Measurements from ENCODE around the gene DMD. TPM values are rescaled to one million over a fixed set of nuclear protein-coding genes. Genes with fewer than 3 reads are reported as not detected.

The DMD gene
- total and polyA plus RNA-seq, 5 experiments from 2014 or later, result 0.26 to 0.91 TPM; not detected in 3

GRCh38 chrX:31227250-31227649 lies 1984.1 kb downstream of the DMD start:
- DNase-seq (no peak), ATAC-seq (no peak)
- H3K4me1 Mint-ChIP-seq, result peaks cover 0 to 11% (median 0%) of the 10 kb centered on the region in 4 donors
- no peak overlapping the region for H3K4me3 Mint-ChIP-seq
- H3K9me3 Mint-ChIP-seq, result peaks cover 0 to 2% (median 0%) of the 10 kb centered on the region in 9 donors
- POLR2A ChIA-PET, result no interaction called here
- H3K36me3 Mint-ChIP-seq, result no peaks in the 10 kb centered on the region
- H3K27me3 Mint-ChIP-seq, result peaks cover 0 to 7% (median 0%) of the 10 kb centered on the region in 5 donors
- no peak overlapping the region for H3K27ac Mint-ChIP-seq

GRCh38 chrX:31225819-31226218 lies 1985.5 kb downstream of the DMD start:
- Mint-ChIP-seq H3K36me3 (no peaks in the 10 kb centered on the region), H3K27me3 (peaks cover 0 to 7% (median 0%) of the 10 kb centered on the region in 5 donors), H3K4me3 (no peak overlapping the region), H3K27ac (no peak overlapping the region), H3K9me3 (peaks cover 0 to 2% (median 0%) of the 10 kb centered on the region in 9 donors), H3K4me1 (peaks cover 0 to 11% (median 0%) of the 10 kb centered on the region in 4 donors)
- DNase-seq, result no peak
- POLR2A ChIA-PET, result no interaction called here
- ATAC-seq, result no peak

- no peak overlapping the region for H3K4me3 Mint-ChIP-seq
- peaks cover 0 to 11% (median 0%) of the 10 kb centered on the region in 4 donors for H3K4me1 Mint-ChIP-seq
- H3K9me3 Mint-ChIP-seq, result peaks cover 0 to 2% (median 0%) of the 10 kb centered on the region in 9 donors
- POLR2A ChIA-PET, result no interaction called here
- peaks cover 0 to 7% (median 0%) of the 10 kb centered on the region in 5 donors for H3K27me3 Mint-ChIP-seq
- ATAC-seq (no peak), DNase-seq (no peak)
- H3K27ac Mint-ChIP-seq, result no peak overlapping the region
- no peaks in the 10 kb centered on the region for H3K36me3 Mint-ChIP-seq
Measured at GRCh38 chrX:31224381-31225012, 1986.9 kb downstream of the DMD start.

- peaks cover 0 to 11% (median 0%) of the 10 kb centered on the region in 4 donors for H3K4me1 Mint-ChIP-seq
- H3K4me3 Mint-ChIP-seq, result no peak overlapping the region
- ATAC-seq, result no peak
- POLR2A ChIA-PET, result no interaction called here
- no peak for DNase-seq
- H3K9me3 Mint-ChIP-seq, result peaks cover 0 to 2% (median 0%) of the 10 kb centered on the region in 9 donors
- H3K27me3 Mint-ChIP-seq, result peaks cover 0 to 7% (median 0%) of the 10 kb centered on the region in 5 donors
- no peaks in the 10 kb centered on the region for H3K36me3 Mint-ChIP-seq
- no peak overlapping the region for H3K27ac Mint-ChIP-seq
Measured at GRCh38 chrX:31223817-31224216, 1987.5 kb downstream of the DMD start.

GRCh38 chrX:31222946-31223345 lies 1988.4 kb downstream of the DMD start:
- Mint-ChIP-seq H3K36me3 (no peaks in the 10 kb centered on the region), H3K27ac (no peak overlapping the region)
- ATAC-seq, result no peak

GRCh38 chrX:31219174-31219573 lies 1992.2 kb downstream of the DMD start:
- Mint-ChIP-seq H3K27me3 (peaks cover 0 to 1% (median 0%) of the 10 kb centered on the region in 5 donors), H3K9me3 (no peaks in the 10 kb centered on the region), H3K4me3 (no peak overlapping the region), H3K27ac (no peak overlapping the region), H3K4me1 (peaks cover 0 to 8% (median 0%) of the 10 kb centered on the region in 4 donors), H3K36me3 (no peaks in the 10 kb centered on the region)
- POLR2A ChIA-PET, result no interaction called here
- ATAC-seq (no peak), DNase-seq (no peak)

More at GRCh38 chrX:31222946-31223345, 1988.4 kb downstream of the DMD start:
- H3K4me1 Mint-ChIP-seq, result peaks cover 0 to 8% (median 0%) of the 10 kb centered on the region in 4 donors
- no peak overlapping the region for H3K4me3 Mint-ChIP-seq
- H3K9me3 Mint-ChIP-seq, result peaks cover 0 to 2% (median 0%) of the 10 kb centered on the region in 9 donors
- peaks cover 0 to 7% (median 0%) of the 10 kb centered on the region in 5 donors for H3K27me3 Mint-ChIP-seq
- no peak for DNase-seq
- POLR2A ChIA-PET, result no interaction called here

- Mint-ChIP-seq H3K36me3 (no peaks in the 10 kb centered on the region), H3K27me3 (peaks cover 0 to 1% (median 0%) of the 10 kb centered on the region in 5 donors), H3K27ac (no peak overlapping the region), H3K9me3 (peaks cover 0 to 1% (median 0%) of the 10 kb centered on the region in 9 donors), H3K4me3 (no peak overlapping the region), H3K4me1 (peaks cover 0 to 4% (median 0%) of the 10 kb centered on the region in 4 donors)
- ATAC-seq, result no peak
- no peak for DNase-seq
- POLR2A ChIA-PET, result interaction anchor here (0.7 kb wide), 1 partner anchor 206 kb away, joined by 3 read pairs; no protein-coding TSS in a partner anchor
Measured at GRCh38 chrX:31217084-31217483, 1994.3 kb downstream of the DMD start.

GRCh38 chrX:31215277-31215815 lies 1996.0 kb downstream of the DMD start:
- H3K27ac Mint-ChIP-seq, result no peak overlapping the region
- no peak for DNase-seq
- peaks cover 0 to 1% (median 0%) of the 10 kb centered on the region in 9 donors for H3K9me3 Mint-ChIP-seq
- POLR2A ChIA-PET, result no interaction called here
- peaks cover 0 to 4% (median 0%) of the 10 kb centered on the region in 4 donors for H3K4me1 Mint-ChIP-seq
- no peak overlapping the region for H3K4me3 Mint-ChIP-seq
- peaks cover 0 to 1% (median 0%) of the 10 kb centered on the region in 5 donors for H3K27me3 Mint-ChIP-seq
- H3K36me3 Mint-ChIP-seq, result no peaks in the 10 kb centered on the region
- ATAC-seq, result no peak

- ATAC-seq (no peak), DNase-seq (no peak)
- H3K27ac Mint-ChIP-seq, result no peak overlapping the region
- peaks cover 0 to 1% (median 0%) of the 10 kb centered on the region in 9 donors for H3K9me3 Mint-ChIP-seq
- H3K27me3 Mint-ChIP-seq, result peaks cover 0 to 1% (median 0%) of the 10 kb centered on the region in 5 donors
- POLR2A ChIA-PET, result no interaction called here
- H3K36me3 Mint-ChIP-seq, result no peaks in the 10 kb centered on the region
- H3K4me3 Mint-ChIP-seq, result no peak overlapping the region
- peaks cover 0 to 4% (median 0%) of the 10 kb centered on the region in 4 donors for H3K4me1 Mint-ChIP-seq
Measured at GRCh38 chrX:31213941-31214340, 1997.4 kb downstream of the DMD start.

- Mint-ChIP-seq H3K36me3 (no peaks in the 10 kb centered on the region), H3K27ac (no peak overlapping the region), H3K9me3 (peaks cover 0 to 1% (median 0%) of the 10 kb centered on the region in 9 donors), H3K27me3 (peaks cover 0 to 1% (median 0%) of the 10 kb centered on the region in 5 donors), H3K4me1 (peaks cover 0 to 4% (median 0%) of the 10 kb centered on the region in 4 donors), H3K4me3 (no peak overlapping the region)
- ATAC-seq, result no peak
- no peak for DNase-seq
- POLR2A ChIA-PET, result no interaction called here
Measured at GRCh38 chrX:31212856-31213748, 1998.2 kb downstream of the DMD start.

GRCh38 chrX:31209005-31209628 lies 2002.2 kb downstream of the DMD start:
- DNase-seq (no peak), ATAC-seq (no peak)
- peaks cover 0 to 1% (median 0%) of the 10 kb centered on the region in 9 donors for H3K9me3 Mint-ChIP-seq
- no peaks in the 10 kb centered on the region for H3K4me1 Mint-ChIP-seq
- POLR2A ChIA-PET, result no interaction called here
- no peaks in the 10 kb centered on the region for H3K36me3 Mint-ChIP-seq
- no peaks in the 10 kb centered on the region for H3K27me3 Mint-ChIP-seq
- no peak overlapping the region for H3K27ac Mint-ChIP-seq
- H3K4me3 Mint-ChIP-seq, result no peak overlapping the region

GRCh38 chrX:31201503-31201902 lies 2009.8 kb downstream of the DMD start:
- Mint-ChIP-seq H3K27me3 (no peaks in the 10 kb centered on the region), H3K27ac (no peak overlapping the region), H3K4me3 (no peak overlapping the region), H3K36me3 (no peaks in the 10 kb centered on the region), H3K4me1 (no peaks in the 10 kb centered on the region), H3K9me3 (peaks cover 0 to 5% (median 0%) of the 10 kb centered on the region in 9 donors)
- no peak for ATAC-seq
- DNase-seq, result no peak
- POLR2A ChIA-PET, result no interaction called here

Measured in naive thymus-derived CD8-positive, alpha-beta T cell (primary cell).